HEK293T (cell line): Measurements from ENCODE around the gene HOXA10.

Experiments
- CTCF ChIA-PET: fragments of 350-600 bp; formaldehyde crosslinking; extraction: SDS; loops from one replicate; lab custom pipeline; 2021; ENCODE audit warnings: antibody characterized with exemption, inconsistent platforms; lab: Yijun Ruan, JAX
- POLR2A ChIA-PET: fragments of 350-600 bp; formaldehyde crosslinking; extraction: SDS; loops from one replicate; lab custom pipeline; 2020; ENCODE audit warnings: antibody characterized with exemption, inconsistent platforms; lab: Yijun Ruan, JAX
- DNase-seq: peaks from one replicate; pipeline ENCODE4 v3.0.0; 2012; ENCODE audit warnings: mixed read lengths; ENCODE audit errors: extremely low spot score
- ARNT ChIP-seq: fragments of 450-650 bp; IDR thresholded peaks from 2 replicates; pipeline ENCODE4 v1.6.1; 2017; ENCODE audit warnings: mild to moderate bottlenecking
- BHLHE40 ChIP-seq: fragments of 450-650 bp; IDR thresholded peaks from 2 replicates; pipeline ENCODE4 v1.6.1; 2016; ENCODE audit warnings: mild to moderate bottlenecking, moderate library complexity, borderline replicate concordance
- CTBP1 ChIP-seq: fragments of 450-650 bp; IDR thresholded peaks from 2 replicates; pipeline ENCODE4 v1.6.1; 2016; ENCODE audit warnings: borderline replicate concordance
- ELF4 ChIP-seq: fragments of 450-650 bp; IDR thresholded peaks from 2 replicates; pipeline ENCODE4 v1.6.1; 2017; ENCODE audit warnings: antibody characterized with exemption
- FOXA1 ChIP-seq: fragments of 450-650 bp; IDR thresholded peaks from 2 replicates; pipeline ENCODE4 v1.6.1; 2016; ENCODE audit warnings: mild to moderate bottlenecking
- FOXK2 ChIP-seq: fragments of 450-650 bp; IDR thresholded peaks from 2 replicates; pipeline ENCODE4 v1.6.1; 2016; ENCODE audit warnings: mild to moderate bottlenecking
- FOXM1 ChIP-seq: fragments of 450-650 bp; IDR thresholded peaks from 2 replicates; pipeline ENCODE4 v1.6.1; 2017; ENCODE audit warnings: mild to moderate bottlenecking, borderline replicate concordance
- HDGF ChIP-seq: fragments of 450-650 bp; IDR thresholded peaks from 2 replicates; pipeline ENCODE4 v1.6.1; 2017; ENCODE audit warnings: antibody characterized with exemption, borderline replicate concordance
- L3MBTL2 ChIP-seq: fragments of 450-650 bp; conservative IDR thresholded peaks from 2 replicates; pipeline ENCODE4 v1.6.1; 2016; ENCODE audit warnings: mild to moderate bottlenecking
- LEF1 ChIP-seq: fragments of 450-650 bp; IDR thresholded peaks from 2 replicates; pipeline ENCODE4 v1.6.1; 2017; ENCODE audit warnings: mild to moderate bottlenecking, borderline replicate concordance
- SP1 ChIP-seq: fragments of 450-650 bp; IDR thresholded peaks from 2 replicates; pipeline ENCODE4 v1.6.1; 2017
- SUZ12 ChIP-seq: fragments of 450-650 bp; IDR thresholded peaks from 2 replicates; pipeline ENCODE4 v1.6.1; 2016; ENCODE audit warnings: mild to moderate bottlenecking
- ZNF384 ChIP-seq: fragments of 450-650 bp; IDR thresholded peaks from 2 replicates; pipeline ENCODE4 v1.6.1; 2016
- TF ChIP-seq, protein P1 (sequence below): fragments of 450-650 bp; IDR thresholded peaks from 2 replicates; pipeline ENCODE4 v1.6.1; 2016

The HOXA10 gene

DNA sequence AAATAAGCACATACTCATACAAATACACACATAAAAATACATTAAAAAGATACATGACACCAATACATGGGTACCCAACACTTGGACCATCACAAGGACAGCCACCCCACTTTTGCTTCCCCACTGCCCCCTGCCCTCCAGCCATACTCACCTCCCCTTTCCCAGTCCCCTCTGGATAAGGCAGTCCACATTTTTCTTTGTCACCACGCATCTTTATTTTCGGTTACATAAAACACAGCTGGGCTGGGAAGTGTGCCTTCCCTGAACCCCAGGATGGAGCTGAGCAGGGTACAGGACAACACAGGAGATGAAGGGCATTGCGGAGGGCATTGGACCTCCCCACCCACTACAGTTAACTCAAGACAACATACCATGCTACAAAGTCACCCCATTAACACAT lies 20.6 kb downstream of the HOXA10 start:
- TF ChIP-seq SUZ12 (no peak), ELF4 (no peak), FOXA1 (no peak)
- ChIA-PET CTCF (interaction anchor here (0.9 to 2.6 kb wide), 2 partner anchors 10 to 300 kb away, joined by 3 to 10 read pairs; partner anchors contain the start of gene HOXA5), POLR2A (interaction anchor here (1.4 to 17.5 kb wide), 5 partner anchors 10 to 29 kb away, joined by 9 to 367 read pairs (median 14); partner anchors contain the start of genes HOXA10, HOXA5 and HOXA9)
- no peak for DNase-seq

DNA sequence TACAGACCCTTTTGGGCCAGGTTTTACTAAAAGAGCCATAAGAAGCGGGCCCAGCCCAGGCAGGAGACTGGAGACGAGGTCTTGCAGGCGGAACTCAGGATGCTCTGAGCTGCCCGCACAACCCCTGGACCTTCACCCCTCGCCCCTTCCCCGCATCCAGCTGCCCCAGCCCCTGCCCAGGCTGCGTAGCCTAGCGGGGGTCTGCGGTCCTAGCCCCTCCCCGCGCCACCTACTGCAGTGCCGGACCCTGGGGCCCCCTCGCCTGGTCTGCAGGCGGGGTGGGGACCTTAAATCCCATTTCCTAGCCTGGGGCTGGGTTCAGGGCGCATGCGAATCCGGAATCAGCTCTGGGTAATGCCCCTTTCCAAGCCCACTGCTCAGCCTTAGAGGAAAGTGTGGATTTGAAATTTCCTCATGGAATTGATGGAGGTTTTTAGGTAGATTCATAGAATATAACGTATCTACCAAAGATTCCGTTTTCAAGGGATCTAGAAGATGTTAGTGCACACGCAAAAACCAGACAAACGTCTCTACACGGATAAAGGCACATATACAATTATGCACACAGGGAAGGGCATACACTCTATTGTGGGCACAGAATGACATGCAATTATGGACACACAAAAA lies 21.2 kb downstream of the HOXA10 start:
- TF ChIP-seq ZNF384, result no peak
- no peak for TF ChIP-seq LEF1
- no peak for TF ChIP-seq HDGF
- no peak for TF ChIP-seq SP1
- TF ChIP-seq FOXA1, result no peak
- TF ChIP-seq L3MBTL2, result no peak
- TF ChIP-seq BHLHE40, result no peak
- DNase-seq, result no peak
- CTCF ChIA-PET, result interaction anchor here (0.6 to 2.6 kb wide), 6 partner anchors 9 to 1314 kb away, joined by 3 to 10 read pairs (median 3); partner anchors contain the start of gene HOXA5
- POLR2A ChIA-PET, result interaction anchor here (0.7 to 17.5 kb wide), 19 partner anchors 9 to 957 kb away, joined by 3 to 367 read pairs (median 7); partner anchors contain the start of genes CBX3, HOXA10, HOXA11 and HOXA5

DNA sequence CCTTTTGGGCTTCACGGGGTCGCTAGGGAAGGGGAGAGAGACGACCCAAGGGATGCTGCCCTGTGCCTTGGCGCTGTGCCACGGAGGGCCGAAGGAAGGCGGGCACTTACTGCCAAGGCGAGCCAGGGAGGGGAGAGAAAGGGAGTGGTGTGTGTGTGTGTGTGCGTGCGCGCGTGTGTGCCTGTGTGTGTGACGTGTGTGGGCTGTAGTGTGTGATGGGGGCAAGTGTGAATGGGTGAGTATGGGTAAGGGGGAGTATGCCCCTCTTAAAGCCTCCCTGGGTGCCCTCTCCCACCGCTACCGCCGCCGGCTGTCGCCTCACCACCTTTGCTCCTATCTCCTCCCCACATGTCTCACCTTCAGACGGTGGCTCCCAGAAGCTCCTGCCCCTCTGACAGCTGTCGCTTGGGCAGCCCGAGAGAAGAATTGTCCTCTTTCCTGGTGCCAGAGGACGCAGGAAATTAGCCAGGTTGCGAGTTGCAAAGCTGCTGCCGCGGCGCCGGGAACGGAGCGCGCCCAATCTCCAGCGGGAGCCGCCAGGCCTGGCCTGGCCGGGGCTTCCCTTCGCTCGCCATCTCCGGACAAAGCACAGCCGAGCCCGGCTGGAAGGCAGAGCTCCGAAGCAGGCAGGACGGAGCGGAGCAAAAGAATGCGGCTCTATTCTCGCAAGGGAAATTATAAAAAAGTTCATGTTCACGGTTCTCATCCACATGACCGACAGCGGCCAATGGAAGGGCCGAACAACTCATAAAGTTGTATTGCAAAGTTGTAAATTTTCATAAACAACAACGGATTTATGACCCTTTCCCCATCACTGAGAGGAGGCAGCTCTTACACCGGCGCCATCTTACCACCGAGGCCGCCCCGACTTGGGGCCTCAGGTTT lies 21.9 kb downstream of the HOXA10 start, which contains the start of gene HOXA3:
TSS of gene HOXA3 (minus strand) at position 653 of the 885 bp plus-strand sequence. CDS start 41,943 bp downstream, outside the sequence.
- CTCF ChIA-PET, result interaction anchor here (0.6 to 2.6 kb wide), 6 partner anchors 8 to 1313 kb away, joined by 3 to 10 read pairs (median 4); partner anchors contain the start of gene HOXA5
- peak; percentile 62 for DNase-seq
- POLR2A ChIA-PET, result interaction anchor here (0.7 to 17.5 kb wide), 23 partner anchors 9 to 956 kb away, joined by 3 to 367 read pairs (median 7); partner anchors contain the start of genes CBX3, HOXA1, HOXA10 and HOXA11
- TF ChIP-seq BHLHE40, result no peak
- peak; percentile 70; the same call in 1 of the 2 replicates for TF ChIP-seq CTBP1
- TF ChIP-seq L3MBTL2, result no peak
- TF ChIP-seq, protein P1, sequence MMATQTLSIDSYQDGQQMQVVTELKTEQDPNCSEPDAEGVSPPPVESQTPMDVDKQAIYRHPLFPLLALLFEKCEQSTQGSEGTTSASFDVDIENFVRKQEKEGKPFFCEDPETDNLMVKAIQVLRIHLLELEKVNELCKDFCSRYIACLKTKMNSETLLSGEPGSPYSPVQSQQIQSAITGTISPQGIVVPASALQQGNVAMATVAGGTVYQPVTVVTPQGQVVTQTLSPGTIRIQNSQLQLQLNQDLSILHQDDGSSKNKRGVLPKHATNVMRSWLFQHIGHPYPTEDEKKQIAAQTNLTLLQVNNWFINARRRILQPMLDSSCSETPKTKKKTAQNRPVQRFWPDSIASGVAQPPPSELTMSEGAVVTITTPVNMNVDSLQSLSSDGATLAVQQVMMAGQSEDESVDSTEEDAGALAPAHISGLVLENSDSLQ, result peak; percentile 94
- peak; percentile 94 for TF ChIP-seq ELF4
- no peak for TF ChIP-seq LEF1
- no peak for TF ChIP-seq ARNT

DNA sequence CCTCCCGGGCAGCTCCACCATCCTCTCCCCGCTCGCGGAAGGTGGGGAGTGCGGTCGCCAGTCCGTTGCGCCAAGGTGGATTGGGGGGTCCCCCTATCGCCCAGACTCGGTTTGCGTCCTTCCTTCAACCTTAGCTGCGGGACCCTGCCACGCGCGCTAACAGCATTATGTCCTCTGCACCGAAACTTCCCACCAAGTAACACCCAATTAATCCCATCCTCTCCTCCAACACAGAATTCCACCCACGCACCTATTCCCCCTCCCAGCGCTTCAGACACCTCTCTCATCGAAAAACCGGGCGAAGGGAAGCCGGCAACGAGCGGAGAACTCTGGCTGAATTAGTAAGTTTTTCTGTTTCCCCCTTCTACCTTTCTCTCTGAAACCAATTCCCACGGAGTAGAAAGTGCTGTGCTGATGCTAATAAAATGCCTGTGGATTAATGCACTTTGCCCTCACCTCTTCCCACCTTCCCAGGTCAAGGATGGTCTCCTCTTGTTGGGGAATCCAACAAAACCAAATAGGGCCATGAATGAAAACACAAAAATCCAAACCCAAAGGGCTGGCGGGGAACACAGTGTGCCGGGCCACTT lies 22.7 kb downstream of the HOXA10 start:
- POLR2A ChIA-PET, result interaction anchor here (0.6 to 17.5 kb wide), 14 partner anchors 8 to 954 kb away, joined by 3 to 367 read pairs (median 6); partner anchors contain the start of genes HOXA1, HOXA10 and HOXA11
- CTCF ChIA-PET, result interaction anchor here (0.6 to 1.7 kb wide), 4 partner anchors 8 to 459 kb away, joined by 3 to 5 read pairs (median 4); no protein-coding TSS in a partner anchor

DNA sequence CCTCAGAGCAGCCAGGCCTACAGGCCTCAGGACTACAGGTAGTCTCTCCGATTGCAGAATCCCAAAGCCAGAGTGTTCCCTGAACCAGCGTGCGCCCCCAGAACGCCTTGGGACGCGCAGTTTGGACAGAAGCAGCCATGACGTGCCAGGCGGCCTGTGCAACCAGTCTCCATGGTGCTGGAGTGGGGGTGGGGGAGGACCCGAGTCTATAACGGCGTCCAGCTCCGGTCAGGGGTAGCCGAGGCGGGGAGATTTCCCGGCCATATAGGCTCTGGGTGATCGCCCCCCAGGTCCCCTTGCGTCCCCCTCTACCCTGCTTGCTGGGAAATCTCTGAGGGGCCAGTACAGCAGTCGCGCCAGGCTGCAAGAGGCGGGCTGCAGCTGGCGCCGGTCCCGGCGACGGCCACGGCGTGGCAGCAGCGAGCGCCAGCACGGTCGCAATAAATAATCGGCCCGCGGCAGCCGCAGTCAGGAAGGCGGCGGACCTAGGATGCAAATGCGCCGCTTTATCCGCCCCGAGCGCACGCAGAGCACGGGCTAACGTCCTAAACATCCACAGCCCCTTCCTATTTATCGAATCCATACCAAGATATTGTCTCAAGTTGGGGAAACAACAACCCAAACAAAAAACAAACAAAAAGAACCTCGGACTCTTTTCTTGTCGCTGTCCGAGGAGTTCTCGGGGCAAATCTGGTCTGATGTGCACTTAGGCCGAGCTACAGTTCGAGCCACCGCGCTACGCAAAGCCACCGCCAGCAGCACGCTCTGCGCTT lies 23.4 kb downstream of the HOXA10 start:
- ChIA-PET POLR2A (interaction anchor here (0.6 to 17.5 kb wide), 18 partner anchors 8 to 956 kb away, joined by 3 to 367 read pairs (median 4); partner anchors contain the start of genes HOXA1, HOXA10, HOXA11 and HOXA4), CTCF (interaction anchor here (0.6 to 2.0 kb wide), 7 partner anchors 9 to 459 kb away, joined by 3 to 10 read pairs (median 3); no protein-coding TSS in a partner anchor)
- DNase-seq, result no peak
- TF ChIP-seq ELF4 (no peak), CTBP1 (no peak), SUZ12 (no peak), BHLHE40 (no peak), HDGF (0 out of 2 replicates have a peak, but pooled peaks have one; percentile 34), FOXM1 (no peak), FOXK2 (no peak), ZNF384 (no peak), ARNT (no peak), SP1 (no peak)
- TF ChIP-seq, protein P1, result peak; percentile 96

More for the DNA sequence above, 22.7 kb downstream of the HOXA10 start:
- no peak for DNase-seq
- TF ChIP-seq CTBP1 (no peak), ELF4 (no peak)
